ENCODE results near the gene TAF11L5.
"Not testable (repeated sequence)": the region's sequence is repeated elsewhere in the genome, so short reads cannot be mapped to it uniquely, and the experiment has no call there.

Gene TAF11L5

GRCh38 chr5:17524935-17525334 is at the start of gene TAF11L5:
TSS of gene TAF11L5 (plus strand) at chr5:17525235.
- not testable (repeated sequence) for DNase-seq

- DNase-seq: peak; percentile 82
Measured at GRCh38 chr5:17477043-17477442, 48.0 kb upstream of the TAF11L5 start.

DNA sequence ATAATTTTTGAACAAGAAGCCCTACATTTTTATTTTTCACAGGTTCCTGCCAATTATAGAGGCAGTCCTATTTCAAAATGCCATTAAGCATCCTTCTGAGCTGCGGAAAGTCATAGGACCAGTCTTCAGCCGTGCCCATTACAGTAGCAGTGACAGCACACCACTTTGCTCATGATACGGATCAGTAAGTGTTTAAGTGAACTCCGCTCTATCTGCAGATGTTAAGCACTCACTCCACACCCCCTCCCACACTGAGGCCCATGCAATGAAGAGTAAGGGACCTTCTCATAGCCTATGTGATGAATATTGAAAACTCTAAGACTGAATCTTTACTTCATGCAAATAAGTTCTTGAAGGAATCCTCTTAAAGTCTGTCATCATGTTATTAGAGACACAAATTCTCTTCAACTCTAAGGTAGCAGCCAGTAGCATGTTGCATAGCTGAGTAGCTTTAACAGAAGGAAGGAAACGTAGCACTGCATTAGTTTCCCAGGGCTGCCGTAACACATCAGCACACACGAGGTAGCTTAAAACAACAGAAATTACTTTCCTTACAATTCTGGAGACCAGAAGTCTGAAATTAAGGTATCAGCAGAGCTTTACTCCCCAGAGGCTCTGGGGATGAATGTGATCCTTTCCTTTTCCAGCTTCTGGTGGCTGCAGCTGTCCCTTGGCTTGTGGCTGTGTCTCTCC is 47.3 kb upstream of the TAF11L5 start:
- peak; percentile 85 for DNase-seq

GRCh38 chr5:17481378-17481777 is 43.7 kb upstream of the TAF11L5 start:
- DNase-seq: no peak

- no peak for DNase-seq
Measured at GRCh38 chr5:17482790-17483189, 42.2 kb upstream of the TAF11L5 start.

GRCh38 chr5:17486464-17487173 is 38.4 kb upstream of the TAF11L5 start:
- not testable (repeated sequence) for DNase-seq

DNA sequence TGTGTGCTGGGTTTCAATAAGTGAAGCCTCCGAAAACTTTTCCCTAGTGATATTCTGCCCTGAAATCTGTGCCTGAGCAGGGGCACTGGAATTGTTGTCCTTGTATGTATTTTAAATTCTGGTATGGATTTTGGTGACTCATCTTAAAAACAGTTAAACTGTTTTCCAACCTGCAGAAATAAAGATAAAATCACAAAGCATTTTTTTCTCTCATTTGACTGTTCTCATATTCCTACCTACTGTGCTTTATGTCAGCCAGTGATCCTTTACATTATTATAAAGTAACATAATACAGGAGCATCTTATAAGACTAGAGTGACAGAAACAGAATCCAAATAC is 37.9 kb upstream of the TAF11L5 start:
- no peak for DNase-seq

GRCh38 chr5:17491257-17491656 is 33.8 kb upstream of the TAF11L5 start:
- DNase-seq: not testable (repeated sequence)

GRCh38 chr5:17492770-17493169 is 32.3 kb upstream of the TAF11L5 start:
- DNase-seq: no peak

- DNase-seq: no peak
Measured at GRCh38 chr5:17497446-17497845, 27.6 kb upstream of the TAF11L5 start.

DNA sequence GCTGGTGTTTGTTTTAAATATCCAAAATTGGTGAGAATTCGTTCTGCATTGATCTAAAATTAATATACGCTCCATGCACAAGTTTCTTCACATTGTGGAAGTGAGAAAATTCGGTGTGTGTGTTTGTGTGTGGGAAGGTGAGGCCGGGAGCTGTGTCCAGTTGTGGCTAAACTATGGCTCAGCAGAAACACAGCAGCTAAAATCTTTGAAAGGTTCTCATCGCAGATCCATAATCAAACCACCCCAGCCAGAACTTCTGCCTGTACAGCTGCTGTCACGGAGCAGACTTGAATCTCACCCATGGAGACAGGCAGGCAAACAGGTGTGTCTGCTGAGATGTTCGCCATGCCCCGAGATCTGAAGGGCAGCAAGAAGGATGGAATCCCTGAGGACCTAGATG is 27.1 kb upstream of the TAF11L5 start, which contains the start of gene TAF11L2:
TAF11L2 (plus strand) TSS at position 301 of the 400 bp plus-strand sequence.
- DNase-seq: not testable (repeated sequence)

GRCh38 chr5:17511775-17512325 is 13.2 kb upstream of the TAF11L5 start:
- DNase-seq: no peak

- DNase-seq: not testable (repeated sequence)
Measured at GRCh38 chr5:17517526-17517925, 7.5 kb upstream of the TAF11L5 start.

GRCh38 chr5:17518067-17518466 is 7.0 kb upstream of the TAF11L5 start, which contains the start of gene TAF11L3:
TSS of gene TAF11L3 (plus strand) at chr5:17518367.
- DNase-seq: not testable (repeated sequence)

DNA sequence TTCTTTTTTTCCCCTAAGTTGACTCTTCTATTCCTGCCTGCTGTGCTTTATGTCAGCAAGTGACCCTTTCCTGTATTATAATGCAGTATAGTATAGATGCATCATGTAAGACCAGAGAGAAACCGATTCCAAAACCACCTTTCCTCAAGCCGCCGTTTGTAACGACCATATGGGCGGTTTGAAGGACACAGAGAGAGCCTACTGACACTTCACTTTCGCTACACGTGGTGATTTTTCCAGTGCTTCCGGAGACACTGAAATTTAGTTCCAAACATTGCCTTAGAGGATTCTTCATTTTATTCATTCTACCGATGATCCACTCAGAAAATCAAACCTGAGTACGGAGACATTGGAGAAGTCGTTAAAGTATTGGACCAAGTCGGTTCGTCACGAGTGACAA is 5.5 kb upstream of the TAF11L5 start:
- not testable (repeated sequence) for DNase-seq

DNA sequence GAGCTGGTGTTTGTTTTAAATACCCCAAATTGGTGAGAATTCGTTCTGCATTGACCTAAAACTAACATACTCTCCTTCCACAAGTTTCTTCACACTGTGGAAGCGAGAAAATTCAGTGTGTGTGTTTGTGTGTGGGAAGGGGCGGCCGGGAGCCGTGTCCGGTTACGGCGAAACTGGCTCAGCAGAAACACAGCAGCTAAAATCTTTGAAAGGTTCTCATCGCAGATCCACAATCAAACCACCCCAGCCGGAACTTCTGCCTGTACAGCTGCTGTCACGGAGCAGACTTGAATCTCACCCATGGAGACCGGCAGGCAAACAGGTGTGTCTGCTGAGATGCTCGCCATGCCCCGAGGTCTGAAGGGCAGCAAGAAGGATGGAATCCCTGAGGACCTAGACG is 3.5 kb upstream of the TAF11L5 start, which contains the start of gene TAF11L4:
TAF11L4 (plus strand) TSS at position 301 of the 400 bp plus-strand sequence.
- not testable (repeated sequence) for DNase-seq

DNA sequence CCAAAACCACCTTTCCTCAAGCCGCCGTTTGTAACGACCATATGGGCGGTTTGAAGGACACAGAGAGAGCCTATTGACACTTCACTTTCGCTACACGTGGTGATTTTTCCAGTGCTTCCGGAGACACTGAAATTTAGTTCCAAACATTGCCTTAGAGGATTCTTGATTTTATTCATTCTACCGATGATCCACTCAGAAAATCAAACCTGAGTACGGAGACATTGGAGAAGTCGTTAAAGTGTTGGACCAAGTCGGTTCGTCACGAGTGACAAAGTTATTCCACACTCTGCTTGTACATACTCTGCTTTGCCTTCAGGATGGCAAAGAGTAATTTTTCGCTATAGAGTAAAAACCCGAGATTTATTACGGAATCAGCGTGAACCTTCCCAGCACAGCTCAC is 1.5 kb downstream of the TAF11L5 start:
- not testable (repeated sequence) for DNase-seq

DNA sequence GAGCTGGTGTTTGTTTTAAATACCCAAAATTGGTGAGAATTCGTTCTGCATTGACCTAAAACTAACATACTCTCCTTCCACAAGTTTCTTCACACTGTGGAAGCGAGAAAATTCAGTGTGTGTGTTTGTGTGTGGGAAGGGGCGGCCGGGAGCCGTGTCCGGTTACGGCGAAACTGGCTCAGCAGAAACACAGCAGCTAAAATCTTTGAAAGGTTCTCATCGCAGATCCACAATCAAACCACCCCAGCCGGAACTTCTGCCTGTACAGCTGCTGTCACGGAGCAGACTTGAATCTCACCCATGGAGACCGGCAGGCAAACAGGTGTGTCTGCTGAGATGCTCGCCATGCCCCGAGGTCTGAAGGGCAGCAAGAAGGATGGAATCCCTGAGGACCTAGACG is 3.3 kb downstream of the TAF11L5 start, which contains the start of gene TAF11L6:
TAF11L6 (plus strand) TSS at position 301 of the 400 bp plus-strand sequence.
- DNase-seq: not testable (repeated sequence)

Measured in NCI-H1092 treated with DMSO at 0.1 percent for 48 hours (cell line).